VCaP (cell line): ENCODE measurements around the gene SETD9.

Source experiments
- H3K27ac ChIP-seq: fragments of 450-650 bp; 2 replicates; pipeline ENCODE4 v1.5.1; 2017
- TF ChIP-seq, protein P1 (sequence below): fragments of 450-650 bp; conservative IDR thresholded peaks from 2 replicates; pipeline ENCODE4 v1.5.1; 2017; ENCODE audit warnings: mild to moderate bottlenecking, moderate library complexity

The SETD9 gene

DNA sequence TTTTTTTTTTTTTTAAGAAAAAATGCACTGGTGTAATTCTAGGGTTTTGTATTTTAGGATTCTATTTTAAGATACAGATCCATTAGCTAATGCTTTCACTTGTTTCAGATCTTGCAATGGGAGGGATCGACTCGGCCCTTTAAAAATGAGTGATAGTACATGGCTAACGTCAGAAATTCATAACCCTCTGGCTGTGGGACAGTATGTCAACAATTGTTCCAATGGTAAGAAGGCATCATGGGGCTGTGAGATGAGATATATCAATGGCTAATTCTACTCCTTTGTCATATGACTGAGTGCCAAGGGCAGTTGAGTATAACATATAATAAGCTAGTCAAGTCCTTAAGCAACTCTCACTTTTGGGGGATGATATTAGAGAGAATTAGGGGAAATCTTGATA, 4.4 kb downstream of the SETD9 start:
- TF ChIP-seq, protein P1, sequence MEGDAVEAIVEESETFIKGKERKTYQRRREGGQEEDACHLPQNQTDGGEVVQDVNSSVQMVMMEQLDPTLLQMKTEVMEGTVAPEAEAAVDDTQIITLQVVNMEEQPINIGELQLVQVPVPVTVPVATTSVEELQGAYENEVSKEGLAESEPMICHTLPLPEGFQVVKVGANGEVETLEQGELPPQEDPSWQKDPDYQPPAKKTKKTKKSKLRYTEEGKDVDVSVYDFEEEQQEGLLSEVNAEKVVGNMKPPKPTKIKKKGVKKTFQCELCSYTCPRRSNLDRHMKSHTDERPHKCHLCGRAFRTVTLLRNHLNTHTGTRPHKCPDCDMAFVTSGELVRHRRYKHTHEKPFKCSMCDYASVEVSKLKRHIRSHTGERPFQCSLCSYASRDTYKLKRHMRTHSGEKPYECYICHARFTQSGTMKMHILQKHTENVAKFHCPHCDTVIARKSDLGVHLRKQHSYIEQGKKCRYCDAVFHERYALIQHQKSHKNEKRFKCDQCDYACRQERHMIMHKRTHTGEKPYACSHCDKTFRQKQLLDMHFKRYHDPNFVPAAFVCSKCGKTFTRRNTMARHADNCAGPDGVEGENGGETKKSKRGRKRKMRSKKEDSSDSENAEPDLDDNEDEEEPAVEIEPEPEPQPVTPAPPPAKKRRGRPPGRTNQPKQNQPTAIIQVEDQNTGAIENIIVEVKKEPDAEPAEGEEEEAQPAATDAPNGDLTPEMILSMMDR: no peak
- H3K27ac ChIP-seq: no peak overlapping the region

GRCh38 chr5:56914678-56915077, 5.3 kb downstream of the SETD9 start:
- H3K27ac ChIP-seq: no peak overlapping the region
- TF ChIP-seq, protein P1: no peak

GRCh38 chr5:56917534-56917933, 8.1 kb downstream of the SETD9 start:
- TF ChIP-seq, protein P1: no peak
- H3K27ac ChIP-seq: no peak overlapping the region

GRCh38 chr5:56918054-56918453, 8.7 kb downstream of the SETD9 start:
- H3K27ac ChIP-seq: no peak overlapping the region
- TF ChIP-seq, protein P1: no peak

DNA sequence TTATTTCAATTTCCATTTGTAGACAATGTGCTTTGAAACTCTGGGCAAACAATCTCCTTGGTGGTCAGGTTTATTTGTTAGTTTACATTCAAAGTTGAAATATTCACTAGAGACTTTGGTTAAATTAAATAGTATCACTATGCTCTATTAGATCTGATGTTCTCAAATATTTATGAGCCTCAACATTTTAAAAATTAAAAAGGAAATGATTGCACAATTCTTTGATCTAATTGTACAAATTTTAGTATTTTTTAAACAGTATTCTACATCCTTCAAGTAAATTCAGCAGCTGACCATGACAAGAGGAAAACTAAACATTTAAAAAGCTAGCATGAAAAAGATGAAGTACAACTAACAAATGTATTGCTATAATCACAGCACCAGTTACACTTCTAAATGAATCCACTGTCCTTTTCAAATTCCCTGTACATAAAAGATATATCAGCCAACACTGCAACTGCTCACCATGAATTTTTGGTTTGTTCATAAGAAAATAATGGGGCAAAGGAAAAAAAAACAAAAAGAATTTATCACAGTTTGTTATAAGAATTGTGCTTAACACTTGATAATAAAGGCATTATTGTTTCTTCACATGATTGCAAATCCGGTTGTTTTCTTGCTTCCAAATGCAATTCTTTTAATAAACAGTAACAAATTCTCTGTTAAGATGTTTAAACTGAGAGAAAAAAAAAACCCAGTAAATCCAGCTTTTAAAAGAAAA, 10.7 kb downstream of the SETD9 start:
- TF ChIP-seq, protein P1: no peak
- H3K27ac ChIP-seq: no peak overlapping the region

DNA sequence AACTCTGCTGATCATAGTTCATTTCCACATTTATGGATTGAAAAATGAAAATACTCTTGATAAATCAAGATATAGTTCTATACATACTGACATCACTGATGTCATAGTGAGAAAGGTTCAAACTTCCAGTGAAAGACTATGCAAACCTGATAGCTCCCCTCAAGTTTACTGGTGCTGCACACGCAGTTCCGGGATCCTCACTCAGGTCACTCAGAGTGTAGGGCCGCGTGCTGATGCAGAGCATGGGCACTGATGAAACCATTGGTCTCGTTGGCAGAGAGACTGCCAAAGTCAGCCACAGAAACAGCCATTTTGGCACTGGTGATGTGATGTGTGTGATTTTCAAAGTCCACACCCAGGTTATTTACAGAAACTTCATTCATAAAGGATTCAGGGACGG, 13.5 kb downstream of the SETD9 start:
- no peak overlapping the region for H3K27ac ChIP-seq
- TF ChIP-seq, protein P1: no peak

DNA sequence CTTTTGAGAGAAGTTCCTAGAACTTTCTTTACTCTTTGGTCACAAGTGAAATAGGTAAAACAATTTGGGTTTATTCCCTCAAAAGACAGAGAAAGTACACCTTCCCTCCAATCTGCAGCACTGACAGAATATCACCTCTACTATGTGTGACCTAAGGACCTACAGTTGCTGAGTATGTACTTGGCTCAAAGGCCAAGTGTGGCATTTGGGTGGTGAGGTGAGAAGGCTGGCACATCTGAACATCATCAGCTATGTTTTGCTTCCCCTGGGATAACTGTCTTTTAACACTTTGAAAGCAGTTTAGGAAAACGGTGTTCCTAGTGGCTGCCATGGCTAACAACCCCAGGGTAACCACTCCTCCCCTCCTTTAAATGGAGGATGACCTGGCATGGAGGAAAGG, 24.9 kb downstream of the SETD9 start:
- TF ChIP-seq, protein P1: no peak
- H3K27ac ChIP-seq: no peak overlapping the region
